Kidney capillary endothelial cell (primary cell): ENCODE data around the gene PARD3B.

Experiments used
- DNase-seq: peaks from one replicate; pipeline ENCODE4 v3.0.0-alpha.2; 2018; ENCODE audit warnings: low spot score

The PARD3B gene, protein sequence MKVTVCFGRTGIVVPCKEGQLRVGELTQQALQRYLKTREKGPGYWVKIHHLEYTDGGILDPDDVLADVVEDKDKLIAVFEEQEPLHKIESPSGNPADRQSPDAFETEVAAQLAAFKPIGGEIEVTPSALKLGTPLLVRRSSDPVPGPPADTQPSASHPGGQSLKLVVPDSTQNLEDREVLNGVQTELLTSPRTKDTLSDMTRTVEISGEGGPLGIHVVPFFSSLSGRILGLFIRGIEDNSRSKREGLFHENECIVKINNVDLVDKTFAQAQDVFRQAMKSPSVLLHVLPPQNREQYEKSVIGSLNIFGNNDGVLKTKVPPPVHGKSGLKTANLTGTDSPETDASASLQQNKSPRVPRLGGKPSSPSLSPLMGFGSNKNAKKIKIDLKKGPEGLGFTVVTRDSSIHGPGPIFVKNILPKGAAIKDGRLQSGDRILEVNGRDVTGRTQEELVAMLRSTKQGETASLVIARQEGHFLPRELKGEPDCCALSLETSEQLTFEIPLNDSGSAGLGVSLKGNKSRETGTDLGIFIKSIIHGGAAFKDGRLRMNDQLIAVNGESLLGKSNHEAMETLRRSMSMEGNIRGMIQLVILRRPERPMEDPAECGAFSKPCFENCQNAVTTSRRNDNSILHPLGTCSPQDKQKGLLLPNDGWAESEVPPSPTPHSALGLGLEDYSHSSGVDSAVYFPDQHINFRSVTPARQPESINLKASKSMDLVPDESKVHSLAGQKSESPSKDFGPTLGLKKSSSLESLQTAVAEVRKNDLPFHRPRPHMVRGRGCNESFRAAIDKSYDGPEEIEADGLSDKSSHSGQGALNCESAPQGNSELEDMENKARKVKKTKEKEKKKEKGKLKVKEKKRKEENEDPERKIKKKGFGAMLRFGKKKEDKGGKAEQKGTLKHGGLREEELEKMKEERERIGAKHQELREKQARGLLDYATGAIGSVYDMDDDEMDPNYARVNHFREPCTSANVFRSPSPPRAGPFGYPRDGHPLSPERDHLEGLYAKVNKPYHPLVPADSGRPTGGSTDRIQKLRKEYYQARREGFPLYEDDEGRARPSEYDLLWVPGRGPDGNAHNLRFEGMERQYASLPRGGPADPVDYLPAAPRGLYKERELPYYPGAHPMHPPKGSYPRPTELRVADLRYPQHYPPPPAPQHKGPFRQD (N-terminal part only)

DNA sequence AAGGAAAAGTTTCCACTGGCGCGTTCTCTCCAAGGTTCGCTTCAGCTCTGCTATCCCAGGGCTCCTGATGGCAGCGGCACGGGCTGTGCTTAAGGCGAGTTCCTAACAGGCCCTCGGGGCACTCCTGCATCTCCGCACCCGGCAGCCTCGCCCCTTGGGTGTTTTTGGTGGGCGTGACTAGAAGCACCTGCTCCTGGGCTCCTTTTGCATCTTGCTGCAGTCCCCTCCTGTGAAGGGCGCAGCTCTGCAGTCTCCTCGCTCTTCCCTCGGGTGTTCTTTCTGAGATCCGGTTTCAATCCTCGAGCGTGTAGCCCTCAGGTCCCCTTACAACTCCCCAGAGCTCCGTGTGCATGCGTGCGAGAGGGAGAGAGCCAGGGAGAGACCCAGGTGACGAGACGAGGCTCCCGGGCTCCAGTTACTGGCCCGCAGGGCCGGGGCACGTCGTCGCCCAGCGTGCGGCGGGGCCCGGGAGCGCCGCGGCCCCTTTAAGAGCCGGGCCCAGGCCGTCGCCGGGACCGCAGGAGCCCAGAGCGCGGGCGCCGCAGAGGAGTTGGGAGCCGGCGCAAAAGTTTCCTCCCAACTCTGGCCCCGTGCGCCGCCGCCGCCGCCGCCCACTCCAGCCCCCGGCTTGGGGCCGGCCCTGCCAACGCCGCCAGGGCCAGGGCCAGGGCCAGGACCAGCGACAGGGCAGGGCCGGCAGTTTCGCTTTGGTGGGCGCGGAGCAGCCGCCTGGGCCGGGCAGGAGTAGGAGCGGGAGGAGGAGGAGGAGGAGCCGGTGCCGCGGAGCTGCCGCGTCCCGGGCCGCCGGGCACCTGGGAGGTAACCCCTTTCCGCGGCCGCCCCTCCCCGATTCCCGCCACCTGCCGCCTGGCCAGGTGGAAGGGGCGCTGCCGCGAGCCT is at the start of gene PARD3B:
TSS of gene PARD3B (plus strand) at position 515 of the 900 bp plus-strand sequence. CDS start 525 bp downstream, outside the sequence.
- DNase-seq = peak; percentile 44

DNA sequence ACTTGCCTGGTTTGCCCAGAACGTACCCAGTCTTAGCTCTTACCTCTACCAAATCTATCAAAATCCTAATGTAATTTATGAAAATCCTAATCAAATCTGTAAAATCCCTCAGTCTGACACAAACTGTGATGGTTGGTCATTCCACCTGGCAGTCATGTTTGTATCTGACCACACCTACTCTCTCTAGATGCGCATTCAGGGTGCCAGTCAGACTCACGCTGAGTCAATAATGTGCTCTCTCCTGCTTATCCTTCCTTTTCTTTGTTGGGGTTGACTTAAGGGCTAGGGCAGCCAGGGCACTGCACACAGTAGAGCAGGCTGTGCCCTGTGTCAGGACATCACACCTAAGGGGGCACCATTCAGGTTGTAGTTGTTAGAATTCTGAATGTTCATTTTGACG is 48.5 kb upstream of the PARD3B start:
- DNase-seq = no peak

DNA sequence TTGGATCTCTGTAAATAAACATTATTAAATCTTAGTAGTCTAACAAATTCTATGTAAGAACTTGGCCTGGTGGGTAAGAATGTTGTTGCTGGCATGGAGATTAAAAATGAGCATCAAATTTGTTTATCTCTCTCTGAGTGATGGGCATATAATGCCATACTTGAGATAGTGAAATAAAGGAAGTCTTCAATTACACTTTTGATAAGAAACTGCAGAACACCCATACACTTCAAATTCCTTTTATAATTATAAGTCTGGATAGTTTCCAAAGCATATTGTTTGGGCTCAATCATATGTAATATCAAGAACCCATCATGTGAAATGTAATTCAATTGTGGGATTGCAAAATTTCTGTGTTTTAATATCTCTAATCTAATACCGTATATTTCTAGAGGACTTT is 47.4 kb upstream of the PARD3B start:
- no peak for DNase-seq

DNA sequence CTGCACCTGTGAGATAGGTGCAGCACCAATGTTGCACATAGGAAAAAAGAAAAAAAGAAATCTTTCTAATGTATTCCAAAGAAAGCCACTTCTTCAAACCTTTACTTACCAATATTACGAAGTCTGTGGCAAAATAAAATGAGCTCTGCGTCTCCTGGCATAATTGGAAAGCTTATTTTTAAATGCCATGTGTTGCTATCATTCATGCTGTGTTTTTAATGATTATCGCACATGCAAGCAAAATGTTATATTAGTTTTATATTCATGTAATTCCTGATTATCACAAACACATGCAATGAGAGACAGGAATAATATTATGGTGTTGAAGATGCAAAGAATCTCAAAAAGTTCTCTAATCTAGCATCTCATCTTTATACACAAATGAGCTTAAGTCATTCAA is 47.0 kb upstream of the PARD3B start:
- no peak for DNase-seq

DNA sequence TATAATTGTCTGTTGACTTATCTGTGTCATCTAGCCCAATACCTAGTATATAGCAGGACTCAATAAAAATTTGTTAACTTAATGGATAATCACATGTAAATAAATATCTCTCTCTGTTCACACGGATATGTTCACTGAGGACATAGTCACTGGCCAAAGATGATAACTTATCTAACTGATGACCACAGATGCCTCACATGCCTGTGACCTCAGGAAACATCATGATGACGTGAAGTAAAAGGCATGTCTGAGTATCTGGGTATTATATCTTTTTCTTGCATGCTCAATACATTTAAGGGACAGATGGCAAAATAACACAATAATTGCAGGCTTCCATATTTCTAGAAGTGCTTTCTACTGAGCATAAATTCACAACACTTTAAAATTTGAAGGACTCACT is 41.4 kb upstream of the PARD3B start:
- no peak for DNase-seq

DNA sequence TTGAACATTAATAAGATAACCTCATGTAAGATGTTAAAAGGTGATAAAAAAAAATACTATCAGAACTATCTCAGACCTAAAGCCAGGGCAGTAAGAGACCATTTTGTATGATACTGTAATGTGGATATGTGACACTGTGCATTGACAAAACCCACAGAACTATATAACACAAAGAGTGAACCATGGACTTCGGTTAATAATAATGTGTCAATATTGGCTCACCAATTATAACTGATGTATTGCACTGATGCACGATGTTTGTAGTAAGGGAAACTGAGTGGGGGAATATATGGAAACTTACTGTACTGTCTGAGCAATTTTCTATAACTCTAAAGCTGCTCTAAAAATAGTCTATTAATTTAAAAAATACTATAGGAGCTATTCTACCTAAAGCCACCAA is 40.7 kb upstream of the PARD3B start:
- no peak for DNase-seq

DNA sequence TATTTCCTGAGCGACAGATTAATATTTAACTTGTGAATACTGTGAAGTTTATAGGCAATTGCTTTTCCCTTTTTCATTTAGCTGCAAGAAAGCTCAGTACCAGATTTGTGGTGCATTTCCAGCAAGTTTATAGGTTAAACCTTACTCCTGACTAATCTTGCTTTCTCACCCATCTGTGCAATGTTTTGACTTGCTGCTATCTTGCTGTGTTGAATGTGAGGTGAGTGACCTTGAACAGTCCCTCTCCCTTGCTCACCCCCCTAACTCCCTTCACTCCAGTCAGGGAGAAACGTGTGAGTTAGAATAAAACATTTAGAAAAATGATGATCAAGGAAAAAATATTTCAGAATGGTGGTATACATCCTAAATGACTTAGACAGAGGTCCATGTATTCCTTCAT is 39.8 kb upstream of the PARD3B start:
- no peak for DNase-seq

DNA sequence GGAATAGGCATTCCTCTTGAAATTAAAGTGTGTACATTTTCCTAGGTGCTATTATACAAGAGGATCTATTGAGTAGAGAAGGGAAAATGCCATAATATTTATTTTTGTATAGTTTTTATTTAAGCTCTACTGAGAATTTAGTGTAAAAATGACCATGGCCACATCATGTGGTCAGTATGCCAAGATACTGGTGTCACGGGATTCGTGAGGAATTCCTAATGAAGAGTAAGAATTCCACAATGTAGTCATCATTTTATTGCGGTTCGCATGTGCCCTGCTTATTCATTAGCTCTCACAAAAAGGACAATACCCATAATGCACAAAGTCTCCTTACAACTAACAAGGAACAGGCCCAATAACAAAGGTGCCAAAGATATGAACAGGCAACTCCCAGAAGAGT is 39.3 kb upstream of the PARD3B start:
- DNase-seq = no peak

DNA sequence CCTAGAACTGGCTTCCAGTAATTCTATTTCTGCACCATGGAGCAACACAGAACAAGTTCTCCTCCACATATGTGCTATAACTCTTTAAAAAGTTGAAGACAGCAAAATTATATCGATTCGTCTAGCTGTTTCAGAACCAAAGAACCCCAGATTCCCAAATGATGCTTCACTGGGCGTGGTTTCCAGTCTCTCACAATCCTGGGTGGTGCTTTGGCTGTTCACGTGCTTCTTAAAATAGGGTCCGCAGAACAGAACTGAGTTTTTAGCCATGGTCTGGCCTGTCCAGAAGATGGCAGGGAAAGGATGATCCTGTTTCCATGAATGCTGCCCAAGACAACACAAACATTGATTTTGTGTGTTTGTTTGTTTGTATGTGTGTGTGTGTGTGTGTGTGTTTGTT is 37.6 kb upstream of the PARD3B start:
- no peak for DNase-seq

DNA sequence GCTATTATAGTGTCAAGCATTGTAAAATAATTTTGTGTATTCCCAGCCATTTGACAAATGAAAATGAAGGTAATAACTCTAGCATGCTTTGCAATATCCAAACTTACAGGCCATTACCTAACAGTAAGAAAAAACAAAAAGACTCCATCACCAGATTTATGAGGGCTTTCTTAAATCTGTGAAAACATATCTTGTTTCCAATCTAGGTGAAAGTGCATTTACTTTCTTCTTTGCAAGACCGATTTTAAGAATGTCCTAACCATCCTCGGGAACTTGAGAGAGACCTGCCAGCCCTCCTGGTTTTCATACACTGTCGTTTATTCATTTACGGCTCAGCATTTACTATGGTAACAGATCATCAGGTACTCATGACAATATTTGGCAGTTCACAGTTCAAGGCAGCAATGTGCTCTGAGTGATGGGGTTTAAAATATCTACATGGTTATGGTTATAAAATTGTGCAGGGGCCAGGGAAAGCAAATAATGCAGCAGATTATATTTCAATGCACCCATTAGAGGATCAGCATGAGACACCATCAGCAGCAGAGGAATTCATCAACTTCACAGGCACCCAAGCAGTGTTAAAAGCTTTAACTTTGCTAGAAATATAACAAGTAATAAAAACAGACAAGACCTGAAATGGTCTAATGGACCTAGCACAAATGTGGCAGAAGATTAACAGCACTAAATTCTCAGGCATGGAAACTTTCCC is 34.4 kb upstream of the PARD3B start:
- no peak for DNase-seq

DNA sequence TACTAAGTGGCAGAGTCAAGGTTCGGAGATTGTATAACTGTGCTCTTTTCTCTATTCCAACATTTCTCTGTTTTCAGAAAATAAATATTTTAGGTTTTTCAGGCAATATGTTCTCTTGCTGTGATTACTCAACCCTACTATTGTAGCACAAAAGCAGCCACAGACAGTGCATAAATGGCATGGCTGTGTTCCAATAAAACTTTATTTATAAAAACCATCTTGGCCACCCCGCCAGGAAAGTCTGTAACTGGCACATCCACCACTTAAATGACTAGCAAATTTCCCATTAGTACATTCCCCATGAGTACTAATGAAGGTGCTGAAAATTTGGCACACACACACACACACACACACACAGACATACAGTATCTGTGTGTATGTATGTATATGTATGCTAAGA is 30.8 kb upstream of the PARD3B start:
- DNase-seq = no peak

DNA sequence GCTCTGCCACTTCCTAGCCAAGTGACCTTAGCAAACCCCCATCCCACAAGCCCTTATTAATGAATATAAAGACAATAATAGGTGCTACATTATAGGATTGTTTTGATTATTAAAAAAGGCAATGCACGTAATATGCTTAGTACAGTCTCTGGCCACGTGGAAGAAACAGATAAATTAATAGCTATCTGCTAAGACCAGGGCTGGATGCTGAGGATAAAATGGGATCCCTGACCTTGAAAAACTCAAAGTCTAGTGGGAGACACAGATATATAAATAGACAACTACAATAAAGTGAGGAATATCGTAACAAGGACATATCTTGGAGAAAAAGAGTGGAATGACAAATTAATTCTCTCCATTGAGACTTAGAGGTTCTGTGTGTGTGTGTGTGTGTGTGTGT is 29.9 kb upstream of the PARD3B start:
- no peak for DNase-seq

DNA sequence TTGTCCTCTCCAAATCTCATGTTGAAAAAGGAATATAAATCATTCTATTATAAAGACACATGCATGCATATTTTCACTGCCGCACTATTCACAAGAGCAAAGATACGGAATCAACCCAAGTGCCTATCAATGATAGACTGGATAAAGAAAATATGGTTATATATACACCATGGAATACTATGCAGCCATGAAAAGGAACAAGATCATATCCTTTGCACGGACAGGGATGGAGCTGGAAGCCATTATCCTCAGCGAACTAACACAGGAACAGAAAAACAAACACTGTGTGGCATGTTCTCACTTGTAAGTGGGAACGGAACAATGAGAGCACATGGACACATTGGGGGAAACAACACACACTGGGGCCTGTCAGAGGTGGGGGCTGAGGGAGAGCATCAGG is 28.1 kb upstream of the PARD3B start:
- no peak for DNase-seq

DNA sequence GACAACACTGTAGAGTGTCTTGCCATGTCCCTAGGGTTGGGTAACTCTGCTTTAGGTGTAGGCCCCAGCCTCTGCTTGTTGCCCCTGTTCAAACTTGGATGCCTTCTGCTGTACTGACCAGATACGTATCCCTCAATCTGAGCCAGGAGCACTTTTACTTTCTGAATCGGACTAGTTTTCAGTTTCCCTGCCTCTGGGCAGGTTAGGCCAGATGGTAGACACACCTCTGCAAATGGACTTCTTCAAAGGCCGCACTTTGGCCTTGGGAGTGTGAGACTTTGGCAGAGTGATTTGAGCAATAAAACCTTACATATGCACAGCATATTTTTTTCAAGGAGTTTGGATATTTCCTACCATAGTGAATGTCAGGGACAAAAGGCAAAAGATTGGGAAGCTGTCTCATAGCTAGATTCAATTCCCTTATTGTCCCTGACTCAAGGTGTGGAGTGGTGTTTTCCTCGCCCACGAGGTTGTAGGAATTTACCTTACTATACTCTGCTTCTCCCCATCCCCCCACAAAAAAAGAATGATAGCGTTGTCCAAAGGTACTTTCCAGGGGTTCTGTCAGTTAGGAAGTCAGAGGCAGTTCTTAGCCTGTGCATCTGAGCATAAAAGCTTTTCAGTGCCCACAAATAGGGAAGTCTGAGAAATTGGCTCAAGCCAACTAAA is 15.3 kb upstream of the PARD3B start:
- no peak for DNase-seq

DNA sequence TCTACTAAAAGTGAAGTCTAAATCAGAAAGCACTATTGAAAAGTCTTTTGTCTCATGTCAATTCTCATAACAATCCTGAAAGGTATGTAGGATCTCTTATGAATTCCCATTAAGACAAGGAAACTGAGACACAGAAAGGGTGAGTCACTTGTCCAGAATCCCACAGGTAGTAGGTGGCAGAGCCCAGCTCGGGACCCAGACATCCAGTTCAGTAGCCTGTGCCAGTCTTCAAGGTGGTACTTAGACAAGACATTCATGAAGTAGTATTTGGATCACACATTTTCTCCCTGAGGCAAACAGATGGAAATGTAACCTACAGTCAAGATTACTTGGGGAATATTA is 14.8 kb upstream of the PARD3B start:
- DNase-seq = no peak

DNA sequence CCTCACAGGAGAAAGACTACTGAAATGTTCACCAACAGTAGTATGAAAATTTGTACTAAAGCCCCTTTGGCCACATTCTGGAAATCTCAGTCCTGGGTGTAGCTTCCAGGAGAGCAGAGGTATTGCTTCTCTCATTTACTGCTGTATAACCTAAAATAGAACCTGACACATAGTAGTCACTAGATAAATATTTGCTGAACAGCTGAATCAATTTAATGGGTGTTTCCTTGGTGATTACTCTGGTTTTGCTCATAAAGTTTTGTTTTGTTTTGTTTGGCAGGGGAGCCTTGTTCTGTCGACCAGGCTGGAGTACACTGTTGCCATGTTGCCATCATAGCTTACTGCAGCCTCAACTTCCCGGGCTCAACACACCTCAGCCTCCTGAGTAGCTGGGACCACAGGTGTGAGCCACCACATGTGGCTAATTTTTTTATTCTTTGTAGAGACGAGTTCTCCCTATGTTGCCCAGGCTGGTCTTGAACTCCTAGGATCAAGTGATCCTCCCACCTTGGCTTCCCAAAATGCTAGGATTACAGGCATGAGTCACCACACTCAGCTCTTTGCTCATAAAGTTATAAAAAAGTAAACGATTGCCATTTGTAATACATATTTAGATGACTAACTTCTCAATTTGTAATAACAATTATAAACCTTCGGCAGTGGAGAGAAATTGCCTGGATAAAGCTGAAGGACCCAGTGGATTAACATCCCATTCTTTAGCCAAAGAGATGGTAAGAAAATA is 11.5 kb upstream of the PARD3B start:
- no peak for DNase-seq

DNA sequence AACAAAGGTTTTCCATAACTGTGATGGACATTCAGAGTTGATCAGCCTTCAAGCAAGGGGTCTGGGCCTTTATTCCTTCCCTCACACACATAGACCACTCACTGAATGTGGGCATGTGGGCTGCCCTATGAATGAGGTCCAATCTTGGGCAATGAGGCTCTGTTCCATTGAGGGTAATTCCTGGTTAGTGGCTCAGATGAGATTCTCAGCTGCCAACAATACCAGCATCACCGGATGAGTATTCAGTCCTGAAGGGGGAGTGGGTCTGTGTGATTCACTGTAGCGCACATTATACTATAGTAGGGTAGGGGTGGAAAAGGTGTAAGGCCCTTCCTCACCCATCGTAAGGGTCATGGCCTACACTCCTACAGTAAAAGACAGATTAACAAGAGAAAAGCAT is 9.9 kb upstream of the PARD3B start:
- DNase-seq = no peak

DNA sequence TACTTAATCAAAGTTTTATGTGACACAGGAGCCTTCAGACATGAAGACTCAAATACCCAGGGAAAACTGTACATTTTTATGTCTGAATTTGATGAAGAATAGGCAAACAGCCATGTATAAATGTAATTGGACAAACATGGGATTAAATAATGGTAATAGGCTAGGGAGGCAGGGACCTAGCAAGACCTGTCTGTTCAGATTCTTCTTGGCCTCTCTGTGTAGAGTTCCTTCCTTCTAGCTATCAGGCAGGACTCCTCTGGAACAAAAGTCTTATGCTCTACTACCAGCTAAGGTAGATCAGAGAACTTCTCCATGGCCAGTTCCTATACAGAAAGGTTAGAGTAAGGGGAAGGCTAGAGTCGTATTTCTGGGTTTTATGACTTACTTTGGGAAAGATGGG is 9.5 kb upstream of the PARD3B start:
- DNase-seq = no peak

DNA sequence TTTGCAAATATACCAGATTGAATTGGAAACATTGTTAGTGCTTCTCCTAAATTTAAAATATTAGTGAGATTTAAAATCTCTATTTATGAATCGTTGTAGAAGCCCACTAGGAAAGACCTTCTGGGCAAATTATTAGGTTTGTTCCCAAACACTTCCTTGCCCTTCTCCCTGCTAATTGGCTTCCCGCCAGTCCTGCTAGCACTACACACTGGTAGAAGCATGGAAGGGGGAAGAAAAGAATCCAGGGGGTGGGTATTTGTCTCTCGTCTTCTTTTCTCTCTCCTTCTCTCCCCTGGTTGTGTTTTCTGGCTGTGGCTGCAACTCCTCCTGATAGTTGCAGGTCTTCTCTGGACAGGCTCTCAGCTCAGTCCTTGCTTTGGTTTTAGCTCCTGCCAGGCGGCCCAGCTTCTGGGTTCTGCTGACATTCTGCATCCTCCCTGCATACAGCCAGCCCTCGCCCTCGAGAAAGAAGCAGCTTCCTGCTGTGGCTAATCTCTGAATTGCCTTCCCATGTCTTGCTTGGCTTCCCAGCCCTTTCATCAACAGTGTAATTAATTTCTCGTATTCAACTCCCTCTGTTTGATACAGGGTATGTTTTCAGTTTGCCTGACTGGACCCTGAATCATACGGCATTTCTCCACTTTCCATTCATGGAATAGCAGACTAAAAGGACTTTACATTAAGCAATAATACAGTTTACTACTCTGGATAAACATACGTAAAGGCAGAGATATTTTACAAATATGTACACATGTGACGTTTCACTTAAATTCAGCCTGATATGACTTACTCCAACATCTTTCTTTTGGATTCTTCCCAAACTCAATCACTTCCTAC is 6.9 kb upstream of the PARD3B start:
- peak; percentile 30 for DNase-seq
